ENCODE measurements around the gene MPRIP. TPM values are rescaled to one million over a fixed set of nuclear protein-coding genes. Genes with fewer than 3 reads are reported as not detected.

MPRIP gene
- total RNA-seq, 1 experiment from 2014 or later: 132 TPM

- H2AFZ ChIP-seq (ENCODE audit: low read length): no peak overlapping the region
- H4K5ac ChIP-seq (ENCODE audit: insufficient read length, low read depth, low read length): no peak overlapping the region
- H3K79me1 ChIP-seq (ENCODE audit: insufficient read depth, low read depth, low read length, poor library complexity, severe bottlenecking): no peaks in the 10 kb centered on the region
- H4K91ac ChIP-seq (ENCODE audit: insufficient read length, low read depth, low read length): no peak overlapping the region
- no peak overlapping the region for H2BK120ac ChIP-seq (ENCODE audit: low read depth, low read length, poor library complexity, severe bottlenecking)
- H2BK5ac ChIP-seq (ENCODE audit: insufficient read length, low read length): no peak overlapping the region
- no peak overlapping the region for H2BK20ac ChIP-seq (ENCODE audit: low read depth, low read length, poor library complexity, severe bottlenecking)
- H3K9ac ChIP-seq (ENCODE audit: extremely low read depth, insufficient read length, low read length): no peak overlapping the region
- H3K9me3 Mint-ChIP-seq: no peaks in the 10 kb centered on the region
- no peak overlapping the region for H3T11ph ChIP-seq (ENCODE audit: low read length)
- no peak overlapping the region for H3K4me2 ChIP-seq (ENCODE audit: insufficient read depth, insufficient read length, low read length)
- no peaks in the 10 kb centered on the region for H3K4me1 ChIP-seq (ENCODE audit: insufficient read depth, low read length)
- H2AK5ac ChIP-seq (ENCODE audit: insufficient read length, low read length): no peak overlapping the region
- no peak overlapping the region for H3K56ac ChIP-seq (ENCODE audit: insufficient read length, low read depth, low read length)
- H3K23ac ChIP-seq (ENCODE audit: insufficient read length, low read depth, low read length): no peak overlapping the region
- H4K8ac ChIP-seq (replicated peaks; ENCODE audit: insufficient read length, low read depth, low read length): no peak overlapping the region
- H3K27me3 Mint-ChIP-seq (ENCODE audit: low read depth): no peaks in the 10 kb centered on the region
- H3K23me2 ChIP-seq (ENCODE audit: insufficient read length, low read depth, low read length, poor library complexity, severe bottlenecking): no peaks in the 10 kb centered on the region
- H4K20me1 ChIP-seq (ENCODE audit: control insufficient read depth, insufficient read depth, insufficient read length): no peaks in the 10 kb centered on the region
- no peak overlapping the region; the same call in 1 of the 2 replicates for H3K14ac ChIP-seq (ENCODE audit: insufficient read depth, low read length)
- H3K9me3 ChIP-seq (ENCODE audit: control insufficient read depth, low read depth, low read length): no peaks in the 10 kb centered on the region
- H3K4me3 Mint-ChIP-seq: no peak overlapping the region
- H2BK15ac ChIP-seq (ENCODE audit: low read depth, low read length): no peak overlapping the region
- peaks cover 0 to 7% (median 0%) of the 10 kb centered on the region in 3 experiments; a peak in 6 of 7 replicates for H3K36me3 Mint-ChIP-seq (ENCODE audit: insufficient read depth in 1 of 3, low read depth in 3 of 3)
- no CpG with 5 or more reads among the region's 14 CpGs for WGBS (ENCODE audit: extremely low coverage, insufficient read length, low lambda C conversion rate)
- no peak overlapping the region for H3K4ac ChIP-seq (ENCODE audit: low read depth, low read length)
- no peak overlapping the region for H3K18ac ChIP-seq (ENCODE audit: insufficient read length, low read depth, low read length)
- TF ChIP-seq, protein P1, sequence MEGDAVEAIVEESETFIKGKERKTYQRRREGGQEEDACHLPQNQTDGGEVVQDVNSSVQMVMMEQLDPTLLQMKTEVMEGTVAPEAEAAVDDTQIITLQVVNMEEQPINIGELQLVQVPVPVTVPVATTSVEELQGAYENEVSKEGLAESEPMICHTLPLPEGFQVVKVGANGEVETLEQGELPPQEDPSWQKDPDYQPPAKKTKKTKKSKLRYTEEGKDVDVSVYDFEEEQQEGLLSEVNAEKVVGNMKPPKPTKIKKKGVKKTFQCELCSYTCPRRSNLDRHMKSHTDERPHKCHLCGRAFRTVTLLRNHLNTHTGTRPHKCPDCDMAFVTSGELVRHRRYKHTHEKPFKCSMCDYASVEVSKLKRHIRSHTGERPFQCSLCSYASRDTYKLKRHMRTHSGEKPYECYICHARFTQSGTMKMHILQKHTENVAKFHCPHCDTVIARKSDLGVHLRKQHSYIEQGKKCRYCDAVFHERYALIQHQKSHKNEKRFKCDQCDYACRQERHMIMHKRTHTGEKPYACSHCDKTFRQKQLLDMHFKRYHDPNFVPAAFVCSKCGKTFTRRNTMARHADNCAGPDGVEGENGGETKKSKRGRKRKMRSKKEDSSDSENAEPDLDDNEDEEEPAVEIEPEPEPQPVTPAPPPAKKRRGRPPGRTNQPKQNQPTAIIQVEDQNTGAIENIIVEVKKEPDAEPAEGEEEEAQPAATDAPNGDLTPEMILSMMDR (conservative IDR thresholded peaks at IDR 0.05): no peak
- H3K27me3 ChIP-seq (ENCODE audit: insufficient read depth, low read length): no peaks in the 10 kb centered on the region
- no peak for DNase-seq
- H3K27ac ChIP-seq (ENCODE audit: insufficient read length, low read depth, low read length): no peak overlapping the region
- no peak overlapping the region for H3K27ac Mint-ChIP-seq
- H3K79me2 ChIP-seq (ENCODE audit: insufficient read depth, low read length): no peaks in the 10 kb centered on the region
- H3K4me1 Mint-ChIP-seq: peaks cover 6 to 34% of the 10 kb centered on the region in 2 experiments
- no peak overlapping the region for H2BK12ac ChIP-seq (ENCODE audit: insufficient read length, low read depth, low read length)
Measured at GRCh38 chr17:17128476-17129075, 86.3 kb downstream of the MPRIP start.

All from H9 (cell line).